KOPT-K1 (cell line): ENCODE data around the gene TSC2.

Experiments
- H3K27ac ChIP-seq: fragments of 200-600 bp; sonication (generic); 2 replicates; pipeline ENCODE4 v1.5.1; 2016; ENCODE audit warnings: antibody characterized with exemption, mild to moderate bottlenecking, low read depth, low read length; ENCODE audit not compliant: poor library complexity, severe bottlenecking
- H3K36me3 ChIP-seq: fragments of 200-600 bp; sonication (generic); 2 replicates; pipeline ENCODE4 v1.5.1; 2017; ENCODE audit warnings: antibody characterized with exemption, mild to moderate bottlenecking, low read length, moderate library complexity; ENCODE audit not compliant: insufficient read depth
- H3K9me3 ChIP-seq: fragments of 200-600 bp; sonication (generic); 2 replicates; pipeline ENCODE4 v1.5.1; 2017; ENCODE audit warnings: antibody characterized with exemption, low read length, mild to moderate bottlenecking; ENCODE audit not compliant: insufficient read depth, poor library complexity, severe bottlenecking

TSC2 gene

GRCh38 chr16:2086812-2087747 lies 39.3 kb downstream of the TSC2 start:
- Histone ChIP-seq H3K36me3 (peaks cover 88% of the 10 kb centered on the region), H3K27ac (no peak overlapping the region), H3K9me3 (no peaks in the 10 kb centered on the region)

- H3K27ac ChIP-seq: no peak overlapping the region
- H3K9me3 ChIP-seq: no peaks in the 10 kb centered on the region
- H3K36me3 ChIP-seq: peaks cover 82% of the 10 kb centered on the region
Observed at GRCh38 chr16:2087748-2088631, 40.2 kb downstream of the TSC2 start.

DNA sequence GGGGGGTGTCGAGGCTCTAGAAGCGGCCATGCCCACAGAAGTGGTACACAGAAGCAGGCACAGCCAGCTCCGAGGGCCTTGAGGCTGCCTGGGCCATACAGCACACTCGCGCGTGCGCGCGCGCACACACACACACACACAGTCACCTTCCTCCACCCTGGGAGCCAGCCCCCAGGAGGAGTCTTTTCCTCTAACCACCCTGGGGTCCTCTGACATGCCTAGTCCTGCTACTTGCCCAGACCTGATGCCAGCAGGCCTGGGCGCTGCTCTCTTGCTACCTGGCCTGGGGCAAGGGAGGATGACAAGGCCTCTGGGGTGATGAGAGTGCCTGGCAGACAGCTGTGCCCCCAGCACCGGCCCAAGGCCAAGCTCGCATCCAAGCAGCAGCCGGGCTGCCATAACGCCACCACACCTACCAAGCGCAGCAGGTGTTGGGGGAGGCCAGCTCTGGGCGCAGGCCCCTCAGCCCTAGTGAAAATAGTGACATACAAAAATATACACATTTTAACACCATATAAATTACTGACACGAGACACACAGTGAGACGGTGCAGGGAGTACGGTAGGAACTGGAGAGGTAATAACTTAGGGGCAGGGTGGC lies 41.1 kb downstream of the TSC2 start:
- H3K27ac ChIP-seq: no peak overlapping the region
- H3K9me3 ChIP-seq: no peaks in the 10 kb centered on the region
- peaks cover 80% of the 10 kb centered on the region for H3K36me3 ChIP-seq

DNA sequence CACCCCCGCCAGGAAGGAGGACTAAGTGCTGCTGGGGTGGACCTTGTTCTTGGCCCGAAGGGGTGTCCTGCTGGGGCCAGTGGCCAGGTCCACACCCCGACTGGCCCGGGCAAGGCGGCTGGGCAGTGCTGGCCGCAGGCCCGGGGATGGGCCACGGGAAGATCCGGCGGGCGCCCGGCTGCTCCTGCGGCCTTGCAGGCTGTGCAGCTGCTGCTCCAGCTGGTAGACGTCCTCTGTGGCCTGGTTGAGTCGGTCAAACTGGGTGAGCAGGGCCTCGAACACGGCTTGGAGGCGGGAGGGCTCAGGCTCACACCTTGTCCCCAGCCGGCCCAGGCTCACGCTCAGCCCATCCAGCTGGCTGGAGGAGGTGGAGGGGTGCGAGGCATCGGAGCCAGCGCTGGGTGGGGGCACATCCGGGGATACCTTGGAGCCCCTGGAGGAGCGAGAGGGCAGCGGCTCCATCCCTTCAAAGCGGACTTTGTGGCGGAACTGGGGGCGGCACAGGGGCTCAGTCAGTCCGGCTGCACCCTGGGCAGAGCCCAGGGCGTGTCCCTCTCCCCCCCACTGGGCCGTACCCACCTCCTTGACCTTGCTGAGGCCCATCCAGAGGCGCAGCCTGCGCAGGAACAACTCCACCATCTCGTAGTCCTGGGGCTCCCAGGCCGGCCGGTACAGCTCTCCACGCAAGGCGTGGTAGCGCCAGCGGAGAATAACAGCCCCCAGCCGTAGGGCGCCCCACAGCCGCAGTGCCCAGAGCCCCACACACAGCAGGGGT lies 42.1 kb downstream of the TSC2 start:
- Histone ChIP-seq H3K36me3 (peaks cover 79% of the 10 kb centered on the region), H3K9me3 (no peaks in the 10 kb centered on the region), H3K27ac (no peak overlapping the region)

DNA sequence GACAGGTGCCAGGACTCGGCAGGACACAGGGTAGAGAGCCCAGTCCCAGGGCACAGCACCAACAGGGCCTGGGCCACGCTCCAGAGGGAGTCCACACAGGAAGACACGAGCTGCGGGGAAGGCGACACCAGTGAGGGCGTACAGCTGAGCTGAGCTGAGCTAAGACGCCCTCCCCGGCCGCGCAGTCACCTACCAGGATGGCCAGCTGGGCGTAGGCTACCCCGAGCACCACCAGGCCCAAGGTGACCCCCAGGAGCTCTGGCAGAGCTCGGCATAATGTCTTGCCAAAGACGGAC lies 42.6 kb downstream of the TSC2 start:
- Histone ChIP-seq H3K9me3 (no peaks in the 10 kb centered on the region), H3K36me3 (peaks cover 75% of the 10 kb centered on the region), H3K27ac (no peak overlapping the region)

DNA sequence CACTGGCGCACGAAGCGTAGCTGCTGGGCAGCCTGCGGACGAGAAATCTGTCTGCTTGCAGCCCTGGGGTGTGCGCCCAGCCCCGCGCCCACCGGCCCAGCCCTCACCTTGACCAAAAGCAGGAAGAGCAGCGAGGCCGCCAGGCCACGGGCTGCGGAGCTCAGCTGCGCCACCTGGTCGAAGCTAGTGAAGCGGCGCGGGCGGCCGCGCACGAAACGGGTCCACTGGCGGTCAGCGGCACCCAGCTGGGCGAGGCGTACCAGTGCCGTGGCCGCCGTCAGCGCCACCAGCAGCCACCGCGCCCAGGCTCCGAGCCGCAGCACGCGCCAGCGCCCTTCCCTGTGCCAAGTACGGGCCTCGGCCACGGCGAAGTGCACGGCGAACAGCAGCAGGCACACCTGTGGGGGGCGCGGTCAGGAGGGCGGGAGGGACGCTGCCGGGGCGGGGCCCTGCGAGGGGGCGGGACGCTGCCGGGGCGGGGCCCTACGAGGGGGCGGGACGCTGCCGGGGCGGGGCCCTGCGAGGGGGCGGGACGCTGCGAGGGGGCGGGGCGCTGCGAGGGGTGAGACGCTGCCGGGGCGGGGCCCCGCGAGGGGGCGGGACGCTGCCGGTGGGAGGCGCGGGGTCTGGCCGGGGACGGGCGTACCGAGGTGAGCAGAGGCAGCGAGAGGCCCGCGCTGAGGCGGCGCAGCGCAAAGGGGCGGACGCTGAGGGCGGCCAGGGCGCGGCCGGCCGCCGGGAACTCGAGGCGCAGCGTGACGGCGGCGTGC lies 43.2 kb downstream of the TSC2 start:
- Histone ChIP-seq H3K27ac (no peak overlapping the region), H3K9me3 (no peaks in the 10 kb centered on the region), H3K36me3 (peaks cover 76% of the 10 kb centered on the region)

- Histone ChIP-seq H3K9me3 (no peaks in the 10 kb centered on the region), H3K36me3 (peaks cover 78% of the 10 kb centered on the region), H3K27ac (no peak overlapping the region)
Observed at GRCh38 chr16:2091547-2092255, 43.9 kb downstream of the TSC2 start.

DNA sequence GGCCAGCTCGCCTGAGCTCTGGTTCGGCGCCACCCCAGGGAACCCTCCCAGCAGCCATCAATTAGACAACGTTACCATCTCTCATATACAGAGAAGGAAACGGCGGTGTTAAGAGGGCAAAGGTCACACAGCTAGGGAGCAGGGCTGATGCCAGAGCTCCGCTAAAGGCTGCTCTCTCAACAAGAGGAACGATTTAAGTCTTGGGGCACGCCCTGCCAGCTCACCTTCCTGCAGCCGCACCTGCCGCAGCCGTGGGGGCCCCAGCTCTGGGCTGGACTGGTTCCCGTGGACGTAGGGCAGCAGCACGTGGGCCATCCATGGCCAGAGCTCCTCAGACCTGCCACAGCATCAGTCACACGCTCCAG lies 44.5 kb downstream of the TSC2 start:
- H3K27ac ChIP-seq: no peak overlapping the region
- no peaks in the 10 kb centered on the region for H3K9me3 ChIP-seq
- H3K36me3 ChIP-seq: peaks cover 78% of the 10 kb centered on the region

- H3K36me3 ChIP-seq: peaks cover 73% of the 10 kb centered on the region
- no peaks in the 10 kb centered on the region for H3K9me3 ChIP-seq
- H3K27ac ChIP-seq: no peak overlapping the region
Observed at GRCh38 chr16:2092866-2093265, 45.1 kb downstream of the TSC2 start.

DNA sequence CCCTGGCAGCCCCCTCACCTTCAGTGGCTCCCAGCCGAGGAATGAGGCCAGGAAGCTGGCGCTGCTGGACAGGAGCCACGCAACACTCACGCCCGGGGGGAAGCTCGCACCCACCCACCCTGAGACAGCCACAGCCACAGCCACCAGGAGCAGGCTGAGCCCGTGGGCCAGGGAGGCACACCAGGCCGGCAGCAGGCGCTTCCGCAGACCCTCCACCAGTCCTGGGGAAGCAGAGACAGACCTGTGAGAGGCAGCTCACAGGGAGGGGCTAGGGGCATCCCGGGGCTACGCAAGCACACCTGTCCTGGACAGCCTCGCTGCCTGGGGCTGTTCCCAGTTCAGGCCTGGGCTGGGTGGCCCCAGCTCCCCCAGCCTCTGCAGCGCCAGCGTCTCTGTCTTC lies 46.0 kb downstream of the TSC2 start:
- Histone ChIP-seq H3K9me3 (no peaks in the 10 kb centered on the region), H3K36me3 (peaks cover 63% of the 10 kb centered on the region), H3K27ac (no peak overlapping the region)

DNA sequence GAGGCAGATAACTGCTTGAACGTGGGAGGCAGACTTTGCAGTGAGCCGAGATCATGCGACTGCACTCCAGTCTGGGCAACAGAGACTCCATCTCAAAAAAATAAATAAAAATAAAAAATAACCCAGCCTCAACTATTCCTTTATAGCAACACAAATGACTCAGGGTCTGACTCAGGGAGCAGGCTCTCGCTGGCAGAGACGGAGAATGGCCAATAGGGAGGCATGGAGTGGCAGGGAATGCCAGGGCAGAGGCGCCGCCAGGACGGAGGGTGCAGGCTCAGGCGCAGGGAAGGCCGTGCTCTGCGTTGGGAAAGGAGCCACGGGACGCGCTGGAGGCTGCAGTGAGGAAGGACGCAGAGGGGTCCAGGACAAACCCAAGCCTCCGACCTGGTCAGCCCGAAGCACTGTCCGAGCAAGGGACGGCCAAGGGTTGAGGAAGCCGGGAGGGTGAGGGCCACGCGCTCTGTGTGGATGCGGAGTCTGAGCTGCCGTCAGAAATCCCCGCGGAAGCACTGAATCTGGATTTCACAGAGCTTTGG lies 47.6 kb downstream of the TSC2 start:
- peaks cover 62% of the 10 kb centered on the region for H3K36me3 ChIP-seq
- H3K27ac ChIP-seq: no peak overlapping the region

DNA sequence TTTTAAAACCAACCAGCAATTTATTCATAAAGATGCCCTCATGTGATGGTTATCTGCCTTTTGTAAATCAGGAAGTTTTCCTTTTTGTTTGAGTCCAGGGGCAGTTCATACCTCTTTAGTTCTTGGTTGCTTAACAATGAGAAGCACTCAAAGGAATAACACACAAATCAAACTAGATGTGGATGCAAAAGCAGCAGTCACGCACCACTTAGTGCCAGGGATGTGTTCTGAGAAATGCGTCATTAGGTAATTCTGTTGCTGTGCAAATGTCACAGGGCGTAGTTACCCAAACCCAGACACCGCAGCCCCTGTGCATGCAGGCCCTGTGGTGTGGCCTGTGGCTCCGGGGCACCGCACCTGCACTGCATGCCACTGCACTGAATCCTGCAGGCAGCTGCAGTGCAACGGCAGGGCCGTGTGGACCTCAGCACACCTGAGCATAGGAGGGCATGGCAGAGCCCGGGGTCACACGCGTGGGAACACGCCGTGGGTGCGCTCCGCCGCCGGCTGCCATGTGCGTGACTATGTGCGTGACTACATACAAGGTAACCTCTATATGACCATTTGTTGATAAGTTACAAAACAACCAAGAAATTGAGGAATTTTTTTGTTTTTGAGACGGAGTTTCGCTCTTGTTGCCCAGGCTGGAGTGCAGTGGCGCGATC lies 48.3 kb downstream of the TSC2 start:
- Histone ChIP-seq H3K27ac (no peak overlapping the region), H3K36me3 (peaks cover 57% of the 10 kb centered on the region; the same call in 1 of the 2 replicates), H3K9me3 (no peaks in the 10 kb centered on the region)

More for the DNA sequence above, 47.6 kb downstream of the TSC2 start:
- H3K9me3 ChIP-seq: no peaks in the 10 kb centered on the region
